GM21526 (cell line): ENCODE data around the gene STX4.
A peak's percentile ranks its signal among the peaks of the same experiment; 100 is the strongest.

Experiments
- ATAC-seq: cut with Tn5 transposase; IDR thresholded peaks from one replicate; pipeline ENCODE4 v1.9.1; 2021; ENCODE audit warnings: moderate library complexity; ENCODE audit not compliant: unreplicated experiment, low FRiP score

STX4 gene, protein sequence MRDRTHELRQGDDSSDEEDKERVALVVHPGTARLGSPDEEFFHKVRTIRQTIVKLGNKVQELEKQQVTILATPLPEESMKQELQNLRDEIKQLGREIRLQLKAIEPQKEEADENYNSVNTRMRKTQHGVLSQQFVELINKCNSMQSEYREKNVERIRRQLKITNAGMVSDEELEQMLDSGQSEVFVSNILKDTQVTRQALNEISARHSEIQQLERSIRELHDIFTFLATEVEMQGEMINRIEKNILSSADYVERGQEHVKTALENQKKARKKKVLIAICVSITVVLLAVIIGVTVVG

GRCh38 chr16:31032736-31033708 lies at the start of gene STX4:
STX4 (plus strand) TSS chr16:31033558; CDS start chr16:31033806, 248 bp downstream.
- peak; percentile 75 for ATAC-seq

GRCh38 chr16:30983898-30984610 lies 49.3 kb upstream of the STX4 start:
- ATAC-seq: no peak

- ATAC-seq: no peak
Observed at GRCh38 chr16:30984669-30985400, 48.5 kb upstream of the STX4 start, which contains the start of gene HSD3B7. HSD3B7 (plus strand) TSS chr16:30985207; CDS start chr16:30985659, 452 bp downstream.

DNA sequence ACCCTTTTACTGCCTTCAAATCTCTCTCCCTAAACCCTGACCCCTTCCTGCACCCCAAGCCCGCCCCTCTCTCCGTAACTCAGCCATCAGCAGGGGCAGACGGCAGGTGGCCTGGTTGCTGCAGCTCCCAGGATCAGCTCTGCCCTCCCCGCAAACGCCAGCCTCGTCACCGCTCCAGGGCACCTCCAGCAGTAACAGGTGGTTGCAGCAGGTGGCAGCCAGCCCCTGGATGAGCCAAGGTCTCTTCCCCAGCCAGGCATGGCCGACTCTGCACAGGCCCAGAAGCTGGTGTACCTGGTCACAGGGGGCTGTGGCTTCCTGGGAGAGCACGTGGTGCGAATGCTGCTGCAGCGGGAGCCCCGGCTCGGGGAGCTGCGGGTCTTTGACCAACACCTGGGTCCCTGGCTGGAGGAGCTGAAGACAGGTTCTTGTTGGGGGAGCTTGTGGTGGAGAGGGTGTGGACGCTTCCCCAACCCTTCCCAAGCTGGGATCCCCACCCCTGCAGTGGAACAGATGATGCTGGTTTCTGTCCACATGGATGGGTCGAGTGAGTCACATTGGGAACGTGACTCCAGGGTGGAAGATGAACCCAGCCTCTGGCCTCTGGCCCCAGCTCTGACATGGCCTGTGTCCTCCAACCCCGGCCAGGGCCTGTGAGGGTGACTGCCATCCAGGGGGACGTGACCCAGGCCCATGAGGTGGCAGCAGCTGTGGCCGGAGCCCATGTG lies 47.8 kb upstream of the STX4 start:
- ATAC-seq: no peak

DNA sequence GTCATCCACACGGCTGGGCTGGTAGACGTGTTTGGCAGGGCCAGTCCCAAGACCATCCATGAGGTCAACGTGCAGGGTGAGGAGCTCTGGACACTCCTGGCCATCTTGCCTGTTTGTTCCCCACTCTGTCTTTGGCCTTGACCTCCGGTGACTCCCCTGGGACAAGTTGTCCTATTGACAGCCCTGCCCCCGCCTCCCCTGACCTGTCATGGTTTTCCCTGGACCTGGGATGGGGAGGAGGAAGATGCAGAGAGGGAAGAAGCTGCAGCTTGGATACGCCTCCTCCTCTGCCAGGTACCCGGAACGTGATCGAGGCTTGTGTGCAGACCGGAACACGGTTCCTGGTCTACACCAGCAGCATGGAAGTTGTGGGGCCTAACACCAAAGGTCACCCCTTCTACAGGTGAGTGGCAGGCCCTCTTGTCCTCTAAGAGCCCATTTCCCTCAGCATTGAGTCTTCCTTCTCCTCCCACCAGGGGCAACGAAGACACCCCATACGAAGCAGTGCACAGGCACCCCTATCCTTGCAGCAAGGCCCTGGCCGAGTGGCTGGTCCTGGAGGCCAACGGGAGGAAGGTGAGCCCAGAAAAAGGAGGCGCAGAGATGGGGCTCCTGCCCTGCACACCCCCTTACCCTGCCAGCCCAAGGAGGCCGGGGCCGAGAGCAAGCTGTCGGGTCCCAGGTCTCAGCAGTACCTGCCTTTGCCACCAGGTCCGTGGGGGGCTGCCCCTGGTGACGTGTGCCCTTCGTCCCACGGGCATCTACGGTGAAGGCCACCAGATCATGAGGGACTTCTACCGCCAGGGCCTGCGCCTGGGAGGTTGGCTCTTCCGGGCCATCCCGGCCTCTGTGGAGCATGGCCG lies 47.0 kb upstream of the STX4 start:
- ATAC-seq: no peak

GRCh38 chr16:30987581-30988190 lies 45.7 kb upstream of the STX4 start:
- no peak for ATAC-seq

- ATAC-seq: no peak
Observed at GRCh38 chr16:30989469-30990047, 43.8 kb upstream of the STX4 start.

DNA sequence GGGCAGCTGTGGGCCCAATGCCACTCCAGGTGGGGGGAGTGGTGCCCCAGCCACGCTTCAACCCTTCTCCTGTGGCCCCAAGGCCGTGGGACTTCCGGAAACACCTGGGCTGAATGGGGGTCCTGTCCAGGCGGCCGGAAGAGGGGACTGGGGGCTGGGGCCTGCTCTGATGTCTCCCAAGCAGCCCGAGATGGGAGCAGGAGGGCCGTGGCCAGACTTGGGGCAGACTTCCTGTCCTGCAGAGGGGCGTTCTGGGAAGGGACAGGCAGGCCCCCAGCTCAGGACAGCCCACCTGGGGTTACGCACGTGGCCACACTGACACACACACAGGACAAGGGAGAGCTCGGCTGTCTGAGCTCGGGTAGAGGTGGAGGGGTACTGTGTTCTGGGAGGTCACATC lies 43.3 kb upstream of the STX4 start:
- ATAC-seq: no peak

- no peak for ATAC-seq
Observed at GRCh38 chr16:30991052-30991451, 42.3 kb upstream of the STX4 start.

- no peak for ATAC-seq
Observed at GRCh38 chr16:30992276-30992780, 41.0 kb upstream of the STX4 start.

GRCh38 chr16:30992931-30993816 lies 40.2 kb upstream of the STX4 start:
- ATAC-seq: no peak

GRCh38 chr16:30995927-30996323 lies 37.4 kb upstream of the STX4 start:
- no peak for ATAC-seq

DNA sequence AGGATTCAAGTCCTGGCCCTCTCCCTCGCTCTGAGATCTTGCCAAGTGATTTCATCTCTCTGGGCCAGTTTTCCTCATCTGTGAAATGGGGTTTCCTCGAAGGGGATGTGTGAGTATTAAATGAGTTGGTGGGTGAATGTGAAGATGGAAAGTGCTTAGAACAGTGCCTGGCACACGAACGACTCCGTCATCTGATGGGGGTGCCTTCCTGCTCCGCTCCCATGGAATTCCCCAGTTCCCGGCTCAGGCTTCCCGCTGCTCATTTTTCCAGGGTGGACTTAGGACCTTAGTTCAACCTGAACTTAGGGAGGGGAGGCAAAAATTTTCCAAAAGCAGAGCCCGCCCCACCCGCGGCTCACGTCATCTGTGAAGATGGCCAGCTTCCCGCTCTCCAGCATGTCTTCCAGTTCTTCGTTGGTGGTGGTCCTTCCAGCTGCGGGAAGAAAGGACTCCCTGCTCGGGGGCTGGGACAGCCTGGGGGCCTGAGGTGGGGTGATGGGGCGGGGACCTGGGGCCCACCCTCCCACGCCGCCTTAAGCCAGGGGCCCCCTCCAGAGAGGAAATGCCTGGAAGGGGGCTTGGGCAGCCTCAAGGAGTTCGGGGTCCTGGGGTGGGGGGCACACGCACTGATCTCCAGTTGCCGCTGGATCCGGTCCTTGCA lies 36.9 kb upstream of the STX4 start:
- ATAC-seq: peak; percentile 6

GRCh38 chr16:30996985-30997724 lies 36.2 kb upstream of the STX4 start:
- ATAC-seq: peak; percentile 71
